Measurements from ENCODE around the gene NOP56. TPM values are rescaled to one million over a fixed set of nuclear protein-coding genes. Genes with fewer than 3 reads are reported as not detected.

Gene NOP56
- total and polyA plus RNA-seq, 9 of the 15 experiments (the other 6 are each of a cell fraction or from before 2014, with no cell fraction given), result 295 to 697 (median 439) TPM

GRCh38 chr20:2701671-2702081 is 49.2 kb downstream of the NOP56 start:
- Histone ChIP-seq H3K79me2 (ENCODE audit: control insufficient read depth, insufficient read depth, low read length) (no peaks in the 10 kb centered on the region), H3K9ac (ENCODE audit: insufficient read depth in 1 of 2, low read depth in 2 of 2, low read length in 2 of 2) (no peak overlapping the region), H3K4me1 (replicated peaks in 1 of 2; ENCODE audit: control insufficient read depth in 2 of 2, insufficient read depth in 2 of 2, low read length in 2 of 2) (no peaks in the 10 kb centered on the region), H3K9me1 (ENCODE audit: control insufficient read depth, insufficient read depth, low read length) (no peaks in the 10 kb centered on the region), H4K20me1 (replicated peaks; ENCODE audit: control insufficient read depth, insufficient read depth, low read length) (no peaks in the 10 kb centered on the region; the same call in 1 of the 2 replicates), H3K27me3 (ENCODE audit: control insufficient read depth in 2 of 2, insufficient read depth in 2 of 2, low read length in 2 of 2) (peaks cover 3 to 64% of the 10 kb centered on the region in 2 experiments; a peak in 4 of 5 replicates), H3K4me2 (ENCODE audit: insufficient read depth, low read length) (no peak overlapping the region), H3K27ac (ENCODE audit: extremely low read depth, low read depth, low read length) (no peak overlapping the region), H3K4me3 (no peak overlapping the region), H3K9me3 (replicated peaks; ENCODE audit: control insufficient read depth, insufficient read depth, low read depth, low read length) (no peaks in the 10 kb centered on the region), H3K36me3 (ENCODE audit: control insufficient read depth, insufficient read depth, low read length) (no peaks in the 10 kb centered on the region), H2AFZ (ENCODE audit: low read depth, low read length) (no peak overlapping the region)
- intact Hi-C loops (cut with micrococcal nuclease), result no loop called here
- 0% methylated on average over 5 of the region's 5 CpGs for WGBS (ENCODE audit: insufficient coverage, low coverage, missing lambda C conversion rate)
- no peak for DNase-seq (ENCODE audit: extremely low read depth in 1 of 4, low spot score in 3 of 4)
- ChIA-PET POLR2A (interaction anchor here (1.1 kb wide), 1 partner anchor 231 kb away, joined by 4 read pairs; the partner anchor contains the start of gene SNRPB), CTCF (ENCODE audit: low intra/inter-chr PET ratio) (no interaction called here)
- TF ChIP-seq ATF6 (CRISPR knock-in tag; IDR thresholded peaks at IDR 0.05), result no peak
- TF ChIP-seq OTX1 (CRISPR knock-in tag; IDR thresholded peaks at IDR 0.05), result no peak
- TF ChIP-seq SRSF7 (optimal IDR thresholded peaks at IDR 0.05; ENCODE audit: low read depth, low read length), result no peak
- TF ChIP-seq ZNF444 (CRISPR knock-in tag; IDR thresholded peaks at IDR 0.05), result no peak
- TF ChIP-seq HCFC1 (IDR thresholded peaks at IDR 0.05; ENCODE audit: low read depth, low read length), result no peak
- TF ChIP-seq HDAC1 (IDR thresholded peaks at IDR 0.05), result no peak
- no peak for TF ChIP-seq STAG1 (CRISPR knock-in tag; IDR thresholded peaks at IDR 0.05; ENCODE audit: borderline replicate concordance)
- TF ChIP-seq POLR2H (tag; IDR thresholded peaks at IDR 0.05; ENCODE audit: low read depth), result no peak
- no peak for TF ChIP-seq PHB (CRISPR knock-in tag; IDR thresholded peaks at IDR 0.05)
- no peak for TF ChIP-seq CHD1 (IDR thresholded peaks at IDR 0.05; ENCODE audit: low read length)
- TF ChIP-seq FOXK1 (CRISPR knock-in tag; IDR thresholded peaks at IDR 0.05; ENCODE audit: borderline replicate concordance), result no peak
- ATAC-seq, result no peak
- FAIRE-seq, result no peak
- BruUV-seq (replicated peaks), result no TSS peak
- in situ Hi-C loops (cut with MboI), result no loop called here

All from K562 (cell line).